Measurements from ENCODE around the gene PRKCA.
"Not testable (repeated sequence)": the region's sequence is repeated elsewhere in the genome, so short reads cannot be mapped to it uniquely, and the experiment has no call there.

The PRKCA gene

GRCh38 chr17:66711881-66712321 lies 409.5 kb downstream of the PRKCA start:
- Histone ChIP-seq H3K79me2 (ENCODE audit: insufficient read depth, low read depth) (no peaks in the 10 kb centered on the region), H2AFZ (ENCODE audit: low read depth) (no peak overlapping the region), H3K27ac (no peak overlapping the region), H3K4me2 (no peak overlapping the region), H3K36me3 (ENCODE audit: insufficient read depth) (no peaks in the 10 kb centered on the region), H4K20me1 (ENCODE audit: insufficient read depth) (no peaks in the 10 kb centered on the region), H3K4me3 (IDR thresholded peaks at IDR 0.05; ENCODE audit: insufficient read depth, low read depth, low read length) (no peak overlapping the region), H3K27me3 (ENCODE audit: insufficient read depth, low read depth) (no peaks in the 10 kb centered on the region), H3K9ac (no peak overlapping the region), H3K4me1 (ENCODE audit: low read depth, poor library complexity, severe bottlenecking) (peaks cover 4% of the 10 kb centered on the region)
- TF ChIP-seq CTCF (conservative IDR thresholded peaks at IDR 0.05; ENCODE audit: low read depth, low read length), result no peak

- no peak overlapping the region for H3K27ac ChIP-seq
- no peak overlapping the region for H3K4me2 ChIP-seq
- H4K20me1 ChIP-seq (ENCODE audit: insufficient read depth), result no peaks in the 10 kb centered on the region
- peaks cover 4% of the 10 kb centered on the region for H3K4me1 ChIP-seq (ENCODE audit: low read depth, poor library complexity, severe bottlenecking)
- no peak for TF ChIP-seq CTCF (conservative IDR thresholded peaks at IDR 0.05; ENCODE audit: low read depth, low read length)
- H3K36me3 ChIP-seq (ENCODE audit: insufficient read depth), result no peaks in the 10 kb centered on the region
- H3K9ac ChIP-seq, result no peak overlapping the region
- H3K4me3 ChIP-seq (IDR thresholded peaks at IDR 0.05; ENCODE audit: insufficient read depth, low read depth, low read length), result no peak overlapping the region
- H3K27me3 ChIP-seq (ENCODE audit: insufficient read depth, low read depth), result no peaks in the 10 kb centered on the region
- H2AFZ ChIP-seq (ENCODE audit: low read depth), result no peak overlapping the region
- H3K79me2 ChIP-seq (ENCODE audit: insufficient read depth, low read depth), result no peaks in the 10 kb centered on the region
Observed at GRCh38 chr17:66712453-66712852, 410.0 kb downstream of the PRKCA start.

- not testable (repeated sequence) for H3K4me3 ChIP-seq (IDR thresholded peaks at IDR 0.05; ENCODE audit: insufficient read depth, low read depth, low read length); H3K9ac ChIP-seq; H3K79me2 ChIP-seq (ENCODE audit: insufficient read depth, low read depth); H3K27me3 ChIP-seq (ENCODE audit: insufficient read depth, low read depth); H3K36me3 ChIP-seq (ENCODE audit: insufficient read depth); H3K4me2 ChIP-seq; H2AFZ ChIP-seq (ENCODE audit: low read depth); H3K4me1 ChIP-seq (ENCODE audit: low read depth, poor library complexity, severe bottlenecking); H4K20me1 ChIP-seq (ENCODE audit: insufficient read depth); H3K27ac ChIP-seq
Observed at GRCh38 chr17:66713021-66713532, 410.7 kb downstream of the PRKCA start.

GRCh38 chr17:66713533-66714042 lies 411.2 kb downstream of the PRKCA start:
- no peaks in the 10 kb centered on the region for H3K79me2 ChIP-seq (ENCODE audit: insufficient read depth, low read depth)
- H4K20me1 ChIP-seq (ENCODE audit: insufficient read depth), result no peaks in the 10 kb centered on the region
- no peak for TF ChIP-seq CTCF (conservative IDR thresholded peaks at IDR 0.05; ENCODE audit: low read depth, low read length)
- H3K4me2 ChIP-seq, result no peak overlapping the region
- H2AFZ ChIP-seq (ENCODE audit: low read depth), result no peak overlapping the region
- no peak overlapping the region; the same call in 1 of the 2 replicates for H3K27ac ChIP-seq
- H3K4me3 ChIP-seq (IDR thresholded peaks at IDR 0.05; ENCODE audit: insufficient read depth, low read depth, low read length), result no peak overlapping the region
- no peaks in the 10 kb centered on the region for H3K36me3 ChIP-seq (ENCODE audit: insufficient read depth)
- H3K4me1 ChIP-seq (ENCODE audit: low read depth, poor library complexity, severe bottlenecking), result peaks cover 4% of the 10 kb centered on the region
- no peaks in the 10 kb centered on the region for H3K27me3 ChIP-seq (ENCODE audit: insufficient read depth, low read depth)
- no peak overlapping the region for H3K9ac ChIP-seq
